Colonic mucosa (tissue), 4 donors: Measurements from ENCODE around the gene ARMH2. TPM values are rescaled to one million over a fixed set of nuclear protein-coding genes. Genes with fewer than 3 reads are reported as not detected.

Experiments
- DNase-seq: peaks from one replicate; pipeline ENCODE4 v3.0.0-alpha.2; 2020
- H3K27ac ChIP-seq: fragments of 200-600 bp; one replicate; pipeline ENCODE4 v1.8.0; 2021
- H3K27me3 ChIP-seq: fragments of 200-600 bp; one replicate; pipeline ENCODE4 v1.8.0; 2021
- H3K36me3 ChIP-seq: fragments of 200-600 bp; one replicate; pipeline ENCODE4 v1.8.0; 2021
- H3K4me1 ChIP-seq: fragments of 200-600 bp; one replicate; pipeline ENCODE4 v1.8.0; 2021; ENCODE audit warnings: mild to moderate bottlenecking
- H3K4me3 ChIP-seq: fragments of 200-600 bp; one replicate; pipeline ENCODE4 v1.8.0; 2021
- H3K9ac ChIP-seq, 2 donors: one replicate each; pipeline ENCODE4 v1.7.0; 2013; ENCODE audit warnings: control low read depth in 2 of 2, low read depth in 2 of 2, low read length in 2 of 2
- H3K9me3 ChIP-seq: fragments of 200-600 bp; one replicate; pipeline ENCODE4 v1.8.0; 2021
- intact Hi-C: fragments of 100-400 bp; cut with DNase I; formaldehyde crosslinking; loops from one replicate; pipeline ENCODE4 v1.14.1; 2022
- total RNA-seq, 2 donors: library from RNA; stranded (reverse); fragmentation: NEBNext Ultra II Directional in 1 of 2; extraction: Animal tissue kit (Norgen Biotek cat#: 25700) in 1 of 2; gene quantifications; one replicate each; pipeline ENCODE4 v1.2.1, GENCODE V29; 2021
- TF ChIP-seq, protein P1 (sequence below): fragments of 200-600 bp; IDR thresholded peaks from one replicate; pipeline ENCODE4 v1.8.0; 2022; ENCODE audit warnings: antibody characterized with exemption, mild to moderate bottlenecking
- donor health status: healthy.
- donor health status: DM: no; HTN: no; CAD: no.
- donor health status: DM: no; HTN: no; CAD: no.

The ARMH2 gene
- total RNA-seq, 2 donors from 2014 or later: not detected

DNA sequence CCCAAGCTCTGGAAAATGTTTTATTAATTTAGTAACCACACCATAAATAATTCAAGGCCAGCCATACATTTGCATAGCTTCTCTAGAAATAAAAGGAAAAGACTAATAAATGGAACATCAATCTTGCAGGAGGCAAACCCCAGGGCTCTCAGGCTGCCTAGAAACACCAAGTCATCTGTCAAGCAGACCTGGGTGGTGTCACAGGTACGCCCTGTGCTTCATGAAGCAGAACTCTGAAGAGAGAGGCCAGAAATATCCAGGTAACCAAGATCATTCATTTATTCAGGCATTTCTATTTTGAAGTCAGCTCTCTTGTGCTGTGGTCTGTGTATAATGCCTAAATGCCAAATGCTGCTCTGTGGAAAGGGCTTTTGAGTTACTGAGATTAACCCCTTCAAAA is 45.3 kb upstream of the ARMH2 start:
- H3K27me3 ChIP-seq: no peaks in the 10 kb centered on the region
- H3K9me3 ChIP-seq: no peaks in the 10 kb centered on the region
- H3K4me3 ChIP-seq: no peak overlapping the region
- DNase-seq: no peak
- TF ChIP-seq, protein P1, sequence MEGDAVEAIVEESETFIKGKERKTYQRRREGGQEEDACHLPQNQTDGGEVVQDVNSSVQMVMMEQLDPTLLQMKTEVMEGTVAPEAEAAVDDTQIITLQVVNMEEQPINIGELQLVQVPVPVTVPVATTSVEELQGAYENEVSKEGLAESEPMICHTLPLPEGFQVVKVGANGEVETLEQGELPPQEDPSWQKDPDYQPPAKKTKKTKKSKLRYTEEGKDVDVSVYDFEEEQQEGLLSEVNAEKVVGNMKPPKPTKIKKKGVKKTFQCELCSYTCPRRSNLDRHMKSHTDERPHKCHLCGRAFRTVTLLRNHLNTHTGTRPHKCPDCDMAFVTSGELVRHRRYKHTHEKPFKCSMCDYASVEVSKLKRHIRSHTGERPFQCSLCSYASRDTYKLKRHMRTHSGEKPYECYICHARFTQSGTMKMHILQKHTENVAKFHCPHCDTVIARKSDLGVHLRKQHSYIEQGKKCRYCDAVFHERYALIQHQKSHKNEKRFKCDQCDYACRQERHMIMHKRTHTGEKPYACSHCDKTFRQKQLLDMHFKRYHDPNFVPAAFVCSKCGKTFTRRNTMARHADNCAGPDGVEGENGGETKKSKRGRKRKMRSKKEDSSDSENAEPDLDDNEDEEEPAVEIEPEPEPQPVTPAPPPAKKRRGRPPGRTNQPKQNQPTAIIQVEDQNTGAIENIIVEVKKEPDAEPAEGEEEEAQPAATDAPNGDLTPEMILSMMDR: no peak
- no peak overlapping the region for H3K9ac ChIP-seq
- H3K27ac ChIP-seq: no peak overlapping the region
- intact Hi-C loops: no loop called here
- H3K4me1 ChIP-seq: no peaks in the 10 kb centered on the region
- no peaks in the 10 kb centered on the region for H3K36me3 ChIP-seq

DNA sequence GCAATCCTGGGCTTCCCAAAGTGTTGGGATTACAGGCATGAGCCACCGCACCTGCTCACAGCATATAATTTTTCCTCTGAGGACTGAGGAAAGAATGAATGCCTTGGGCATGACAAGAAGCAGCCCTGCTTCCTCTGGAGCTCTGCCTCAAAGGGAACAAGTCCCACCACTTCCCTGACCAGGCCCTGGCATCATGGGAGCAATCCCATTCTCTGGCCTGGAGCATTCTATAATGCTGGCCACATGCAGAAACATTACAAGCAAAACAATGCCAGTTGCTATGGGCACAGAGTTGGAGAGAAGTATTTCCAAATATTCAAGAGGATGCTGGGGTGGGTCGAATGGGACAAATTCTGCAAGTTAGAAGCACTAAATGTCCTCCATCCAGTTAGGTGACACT is 41.5 kb upstream of the ARMH2 start:
- no peaks in the 10 kb centered on the region for H3K4me1 ChIP-seq
- no peaks in the 10 kb centered on the region for H3K27me3 ChIP-seq
- H3K36me3 ChIP-seq: no peaks in the 10 kb centered on the region
- intact Hi-C loops: no loop called here
- no peaks in the 10 kb centered on the region for H3K9me3 ChIP-seq
- DNase-seq: no peak
- H3K27ac ChIP-seq: no peak overlapping the region
- TF ChIP-seq, protein P1: no peak
- no peak overlapping the region for H3K4me3 ChIP-seq
- no peak overlapping the region for H3K9ac ChIP-seq

DNA sequence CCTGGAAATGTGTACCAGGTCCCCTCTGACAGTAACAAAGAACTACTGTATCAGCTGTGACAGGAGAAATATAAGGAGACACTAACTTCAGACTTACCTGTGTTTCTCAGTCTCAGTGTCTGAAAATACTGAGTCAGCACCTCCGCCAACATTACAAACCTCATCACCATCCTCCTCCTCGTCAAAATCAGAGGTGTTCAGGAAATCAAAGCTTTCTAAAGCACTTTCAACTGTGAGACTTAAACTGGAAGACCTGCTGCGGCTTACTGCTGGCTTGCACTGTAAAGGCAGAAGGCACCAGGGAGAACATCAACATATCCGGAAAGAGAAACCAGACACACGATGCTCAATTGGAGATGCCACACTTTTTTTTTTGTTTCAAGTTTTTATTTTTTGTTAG is 40.3 kb upstream of the ARMH2 start:
- no peak for DNase-seq
- no peaks in the 10 kb centered on the region for H3K27me3 ChIP-seq
- no peaks in the 10 kb centered on the region for H3K36me3 ChIP-seq
- H3K27ac ChIP-seq: no peak overlapping the region
- intact Hi-C loops: no loop called here
- TF ChIP-seq, protein P1: no peak
- H3K4me3 ChIP-seq: no peak overlapping the region
- no peaks in the 10 kb centered on the region for H3K4me1 ChIP-seq
- no peak overlapping the region for H3K9ac ChIP-seq
- no peaks in the 10 kb centered on the region for H3K9me3 ChIP-seq

DNA sequence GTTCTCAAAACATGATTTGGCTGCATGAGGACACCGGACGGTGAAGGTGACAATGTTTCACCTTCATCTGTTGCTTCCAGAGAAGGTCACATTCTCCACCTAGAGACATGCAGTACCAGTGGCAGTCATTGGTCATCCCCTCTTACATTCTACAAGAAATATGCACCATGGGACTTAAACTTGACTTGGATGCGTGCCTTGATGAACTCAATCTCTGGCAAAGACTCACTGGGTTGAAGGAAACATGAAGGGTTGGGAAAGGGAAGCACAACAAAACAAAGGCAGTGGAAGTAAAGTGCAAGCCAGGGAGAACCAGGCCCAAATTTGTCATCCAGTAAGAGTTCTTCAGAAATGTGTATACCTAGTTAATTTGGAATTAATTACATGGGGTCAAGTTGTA is 39.4 kb upstream of the ARMH2 start:
- H3K9ac ChIP-seq: no peak overlapping the region

DNA sequence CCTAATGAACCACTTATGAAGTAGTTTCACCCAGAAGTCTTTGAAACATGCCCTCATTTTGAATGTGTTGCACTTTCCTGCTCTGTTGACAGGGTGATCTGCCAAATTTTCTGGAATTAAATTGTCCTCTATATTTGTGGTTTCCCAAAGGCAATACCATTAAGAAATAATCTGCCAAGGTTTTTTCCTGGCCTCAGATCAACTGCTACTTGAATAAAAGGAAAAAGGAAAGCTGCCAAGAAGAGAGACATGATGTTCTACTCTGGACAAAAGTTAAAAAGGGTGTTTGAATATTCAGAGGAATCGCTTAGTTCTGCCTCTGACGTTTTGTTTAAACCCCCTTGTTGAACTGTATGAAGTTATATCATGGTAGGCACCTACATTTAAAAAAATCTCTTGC is 37.4 kb upstream of the ARMH2 start:
- Histone ChIP-seq H3K9me3 (no peaks in the 10 kb centered on the region), H3K4me1 (no peaks in the 10 kb centered on the region), H3K36me3 (no peaks in the 10 kb centered on the region), H3K27ac (no peak overlapping the region), H3K4me3 (no peak overlapping the region), H3K9ac (no peak overlapping the region), H3K27me3 (no peaks in the 10 kb centered on the region)
- intact Hi-C loops: no loop called here
- DNase-seq: no peak
- TF ChIP-seq, protein P1: no peak

More for the DNA sequence above, 39.4 kb upstream of the ARMH2 start:
- intact Hi-C loops: no loop called here
- no peak overlapping the region for H3K4me3 ChIP-seq
- no peaks in the 10 kb centered on the region for H3K36me3 ChIP-seq
- H3K27ac ChIP-seq: no peak overlapping the region
- no peak for DNase-seq
- no peaks in the 10 kb centered on the region for H3K9me3 ChIP-seq
- TF ChIP-seq, protein P1: no peak
- H3K27me3 ChIP-seq: no peaks in the 10 kb centered on the region
- no peaks in the 10 kb centered on the region for H3K4me1 ChIP-seq
